ENCODE measurements around the gene XRCC3. TPM values are rescaled to one million over a fixed set of nuclear protein-coding genes. Genes with fewer than 3 reads are reported as not detected.
"Not testable (repeated sequence)": the region's sequence is repeated elsewhere in the genome, so short reads cannot be mapped to it uniquely, and the experiment has no call there.

XRCC3 gene
- total and polyA plus RNA-seq, 2 experiments from 2014 or later: 15.8 to 27.5 TPM

GRCh38 chr14:103695296-103696069 lies 19.8 kb downstream of the XRCC3 start:
- Histone ChIP-seq H3K9me3 (ENCODE audit: low read depth) (no peaks in the 10 kb centered on the region), H3K4me1 (ENCODE audit: low read depth) (no peaks in the 10 kb centered on the region), H3K27ac (peak overlapping the region; percentile 39), H3K27me3 (no peaks in the 10 kb centered on the region), H3K36me3 (peaks cover 11% of the 10 kb centered on the region), H3K4me3 (no peak overlapping the region)
- TF ChIP-seq CTCF (IDR thresholded peaks at IDR 0.05; ENCODE audit: low read depth, low read length): no peak
- no peak for DNase-seq (ENCODE audit: low read depth in 1 of 2, low spot score in 1 of 2)

- H3K4me1 ChIP-seq (ENCODE audit: low read depth): no peaks in the 10 kb centered on the region
- TF ChIP-seq CTCF (IDR thresholded peaks at IDR 0.05; ENCODE audit: low read depth, low read length): no peak
- H3K27me3 ChIP-seq: no peaks in the 10 kb centered on the region
- no peaks in the 10 kb centered on the region for H3K9me3 ChIP-seq (ENCODE audit: low read depth)
- no peak for DNase-seq (ENCODE audit: low read depth in 1 of 2, low spot score in 1 of 2)
- no peak overlapping the region for H3K4me3 ChIP-seq
- no peak overlapping the region for H3K27ac ChIP-seq
- peaks cover 11% of the 10 kb centered on the region for H3K36me3 ChIP-seq
Measured at GRCh38 chr14:103694572-103695026, 20.7 kb downstream of the XRCC3 start.

GRCh38 chr14:103693515-103693914 lies 21.7 kb downstream of the XRCC3 start:
- Histone ChIP-seq H3K4me1 (ENCODE audit: low read depth) (no peaks in the 10 kb centered on the region), H3K36me3 (peaks cover 11% of the 10 kb centered on the region), H3K9me3 (ENCODE audit: low read depth) (no peaks in the 10 kb centered on the region), H3K4me3 (no peak overlapping the region), H3K27ac (no peak overlapping the region), H3K27me3 (no peaks in the 10 kb centered on the region)
- DNase-seq (ENCODE audit: low read depth in 1 of 2, low spot score in 1 of 2): no peak
- TF ChIP-seq CTCF (IDR thresholded peaks at IDR 0.05; ENCODE audit: low read depth, low read length): no peak

GRCh38 chr14:103692871-103693270 lies 22.4 kb downstream of the XRCC3 start:
- Histone ChIP-seq H3K4me3 (no peak overlapping the region), H3K36me3 (peaks cover 11% of the 10 kb centered on the region), H3K9me3 (ENCODE audit: low read depth) (no peaks in the 10 kb centered on the region), H3K27ac (no peak overlapping the region), H3K27me3 (no peaks in the 10 kb centered on the region), H3K4me1 (ENCODE audit: low read depth) (no peaks in the 10 kb centered on the region)
- DNase-seq (ENCODE audit: low read depth in 1 of 2, low spot score in 1 of 2): no peak
- TF ChIP-seq CTCF (IDR thresholded peaks at IDR 0.05; ENCODE audit: low read depth, low read length): no peak

GRCh38 chr14:103692159-103692558 lies 23.1 kb downstream of the XRCC3 start:
- Histone ChIP-seq H3K4me3 (no peak overlapping the region), H3K9me3 (ENCODE audit: low read depth) (no peaks in the 10 kb centered on the region), H3K27me3 (no peaks in the 10 kb centered on the region), H3K4me1 (ENCODE audit: low read depth) (no peaks in the 10 kb centered on the region), H3K36me3 (peaks cover 17% of the 10 kb centered on the region), H3K27ac (no peak overlapping the region)
- no peak for DNase-seq (ENCODE audit: low read depth in 1 of 2, low spot score in 1 of 2)
- no peak for TF ChIP-seq CTCF (IDR thresholded peaks at IDR 0.05; ENCODE audit: low read depth, low read length)

- DNase-seq (ENCODE audit: low read depth in 1 of 2, low spot score in 1 of 2); H3K27me3 ChIP-seq; H3K27ac ChIP-seq; H3K4me1 ChIP-seq (ENCODE audit: low read depth); H3K9me3 ChIP-seq (ENCODE audit: low read depth); H3K4me3 ChIP-seq: not testable (repeated sequence)
- H3K36me3 ChIP-seq: peaks cover 17% of the 10 kb centered on the region
Measured at GRCh38 chr14:103691655-103692054, 23.6 kb downstream of the XRCC3 start.

Data from cardiac muscle cell (in vitro differentiated cells and primary cell).